Skeletal muscle tissue (tissue), 4 donors: ENCODE results near the gene MRPS35. TPM values are rescaled to one million over a fixed set of nuclear protein-coding genes. Genes with fewer than 3 reads are reported as not detected.

ENCODE experiments used
- H3K27ac ChIP-seq: one replicate; pipeline ENCODE4 v1.7.0; 2013; ENCODE audit warnings: mild to moderate bottlenecking, low read depth, low read length, inconsistent platforms
- H3K27me3 ChIP-seq, 3 donors: one replicate each; pipeline ENCODE4 v1.7.0; 2013; ENCODE audit warnings: low read length in 3 of 3; ENCODE audit not compliant: control insufficient read depth in 3 of 3, insufficient read depth in 3 of 3
- H3K36me3 ChIP-seq, 3 donors: one replicate each; pipeline ENCODE4 v1.7.0; 2013; ENCODE audit warnings: low read length in 3 of 3; ENCODE audit not compliant: control insufficient read depth in 3 of 3, insufficient read depth in 3 of 3
- H3K4me1 ChIP-seq, 3 donors: one replicate each; pipeline ENCODE4 v1.7.0; 2013; ENCODE audit warnings: low read length in 3 of 3, mild to moderate bottlenecking in 3 of 3; ENCODE audit not compliant: control insufficient read depth in 3 of 3, insufficient read depth in 3 of 3
- H3K4me3 ChIP-seq, 3 donors: one replicate each; pipeline ENCODE4 v1.7.0; 2013; ENCODE audit warnings: low read length in 3 of 3
- H3K9ac ChIP-seq, 3 donors: one replicate each; pipeline ENCODE4 v1.7.0; 2013; ENCODE audit warnings: low read length in 3 of 3, mild to moderate bottlenecking in 3 of 3, moderate library complexity in 2 of 3, low read depth in 1 of 3
- H3K9me3 ChIP-seq, 3 donors: one replicate each; pipeline ENCODE4 v1.7.0; 2013; ENCODE audit warnings: low read length in 3 of 3; ENCODE audit not compliant: control insufficient read depth in 3 of 3
- total RNA-seq: library from RNA; depleted of rRNA; stranded (reverse); fragments of >200 nt; gene quantifications from one replicate; pipeline ENCODE4 v1.2.3, GENCODE V29; 2014
- donor health status: Osteomylitis.

The MRPS35 gene
- total RNA-seq, 1 donor from 2014 or later = 64.2 TPM

DNA sequence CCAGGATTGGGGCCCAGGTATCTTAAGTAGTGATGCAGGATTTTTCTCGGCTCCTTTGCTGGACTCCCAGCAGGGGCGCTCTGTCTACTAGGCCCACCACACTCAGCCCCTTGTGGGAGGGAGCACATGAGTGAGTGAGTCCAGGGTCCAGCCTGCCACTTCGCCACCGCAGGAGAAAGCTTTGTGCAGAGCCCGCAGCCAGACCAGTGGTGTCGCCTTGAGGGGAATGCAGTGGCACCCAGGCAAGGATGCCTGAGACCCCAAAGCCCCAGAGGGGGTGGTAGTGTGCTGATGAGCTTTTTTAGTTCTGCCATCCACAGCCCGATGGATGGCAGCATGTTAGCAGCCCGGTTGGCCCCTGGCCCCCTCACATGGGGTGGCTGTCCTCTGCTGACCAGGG lies 5.4 kb upstream of the MRPS35 start:
- Histone ChIP-seq H3K4me3 (no peak overlapping the region), H3K27me3 (no peaks in the 10 kb centered on the region), H3K27ac (no peak overlapping the region), H3K9me3 (no peaks in the 10 kb centered on the region), H3K36me3 (no peaks in the 10 kb centered on the region), H3K4me1 (peaks cover 0 to 2% (median 0%) of the 10 kb centered on the region in 3 donors), H3K9ac (no peak overlapping the region)

DNA sequence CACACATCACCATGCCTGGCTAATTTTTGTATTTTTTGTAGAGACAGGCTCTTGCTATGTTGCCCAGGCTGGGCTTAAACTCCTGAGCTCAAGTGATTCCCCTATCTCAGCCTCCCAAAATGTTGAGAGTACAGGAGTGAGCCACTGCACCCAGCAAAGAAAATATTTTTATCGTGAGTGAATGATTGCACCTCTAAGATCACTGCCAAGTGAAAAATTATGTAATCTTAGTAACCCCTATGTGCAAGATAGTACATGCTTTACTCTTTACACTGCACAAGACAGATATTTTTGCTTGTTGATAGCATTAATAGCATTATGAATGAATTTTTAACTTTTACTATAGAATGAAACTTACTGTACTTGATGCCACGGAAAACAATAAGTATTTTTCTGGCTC lies 3.4 kb upstream of the MRPS35 start:
- Histone ChIP-seq H3K9me3 (no peaks in the 10 kb centered on the region), H3K4me1 (peaks cover 5 to 18% (median 9%) of the 10 kb centered on the region in 3 donors), H3K4me3 (no peak overlapping the region), H3K36me3 (no peaks in the 10 kb centered on the region), H3K27ac (no peak overlapping the region), H3K27me3 (no peaks in the 10 kb centered on the region), H3K9ac (no peak overlapping the region)

DNA sequence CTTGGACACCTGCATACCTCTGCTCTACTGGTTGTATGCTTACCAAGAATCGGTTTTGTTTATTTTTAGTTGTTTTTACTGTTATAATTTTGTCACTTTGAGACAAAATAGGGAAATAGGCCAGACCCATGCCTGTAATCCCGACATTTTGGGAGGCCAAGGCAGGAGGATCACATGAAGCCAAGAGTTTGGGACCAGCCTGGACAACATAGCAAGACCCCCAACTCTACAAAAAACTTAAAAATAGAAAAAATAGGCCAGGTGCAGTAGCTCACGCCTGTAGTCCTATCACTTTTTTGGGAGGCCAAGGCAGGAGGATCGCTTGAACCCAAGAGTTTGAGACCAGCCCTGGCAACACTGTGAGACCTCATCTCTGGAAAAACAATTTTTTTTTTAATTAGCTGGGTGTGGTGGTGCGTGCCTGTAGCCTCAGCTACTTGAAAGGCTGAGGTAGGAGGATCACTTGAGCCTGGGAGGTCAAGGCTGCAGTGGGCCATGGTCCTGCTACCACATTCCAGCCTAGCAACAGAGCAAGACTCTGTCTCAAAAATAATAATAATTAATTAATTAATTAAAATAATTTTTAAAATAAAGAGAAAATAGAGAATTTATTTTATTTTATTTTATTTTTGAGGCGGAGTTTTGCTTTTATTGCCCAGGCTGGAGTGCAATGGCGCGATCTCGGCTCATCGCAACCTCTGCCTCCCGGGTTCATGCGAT lies 1.3 kb upstream of the MRPS35 start:
- peaks cover 0 to 4% (median 0%) of the 10 kb centered on the region in 3 donors for H3K36me3 ChIP-seq
- peak overlapping the region in 2 of 3 donors; percentile 96 to 98 for H3K9ac ChIP-seq
- H3K27ac ChIP-seq = peak overlapping the region; percentile 85
- peaks cover 5 to 23% (median 12%) of the 10 kb centered on the region in 3 donors for H3K4me1 ChIP-seq
- H3K9me3 ChIP-seq = no peaks in the 10 kb centered on the region
- H3K4me3 ChIP-seq = peak overlapping the region; percentile 96 to 100 (median 97)
- no peaks in the 10 kb centered on the region for H3K27me3 ChIP-seq

DNA sequence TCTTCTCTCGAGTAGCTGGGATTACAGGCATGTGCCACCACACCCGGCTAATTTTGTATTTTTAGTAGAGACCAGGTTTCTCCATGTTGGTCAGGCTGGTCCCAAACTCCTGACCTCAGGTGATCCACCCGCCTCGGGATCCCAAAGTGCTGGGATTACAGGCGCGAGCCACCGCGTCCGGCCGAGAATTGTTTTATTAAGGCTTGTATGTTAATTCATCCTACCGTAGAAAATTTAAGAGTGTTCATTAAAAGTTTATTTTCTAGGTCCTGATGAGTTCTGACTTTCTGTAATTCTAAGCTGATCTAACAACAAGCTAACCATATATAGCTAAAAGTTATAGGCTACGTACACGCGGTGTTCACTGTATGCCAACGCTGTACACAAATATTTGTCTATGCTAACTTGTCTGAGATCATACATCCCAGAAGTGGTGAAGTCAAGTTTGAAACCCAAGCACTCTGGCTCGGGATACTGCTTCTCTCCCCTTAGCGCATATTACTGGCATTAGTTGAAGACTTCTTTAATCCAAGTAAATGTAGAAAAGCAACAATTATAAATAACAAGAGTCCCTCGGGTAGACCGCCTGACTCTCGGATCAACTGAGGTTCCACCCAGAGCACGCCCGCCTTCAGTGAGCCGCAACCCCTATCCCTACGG lies 570 bp upstream of the MRPS35 start:
- Histone ChIP-seq H3K4me3 (peak overlapping the region; percentile 96 to 100 (median 97)), H3K9me3 (no peaks in the 10 kb centered on the region), H3K9ac (peak overlapping the region; percentile 96 to 98 (median 98)), H3K4me1 (peaks cover 5 to 23% (median 12%) of the 10 kb centered on the region in 3 donors), H3K27ac (peak overlapping the region; percentile 85), H3K27me3 (no peaks in the 10 kb centered on the region), H3K36me3 (peaks cover 0 to 4% (median 0%) of the 10 kb centered on the region in 3 donors)

- H3K36me3 ChIP-seq = peaks cover 0 to 6% (median 2%) of the 10 kb centered on the region in 3 donors
- peak overlapping the region; percentile 96 to 100 (median 97) for H3K4me3 ChIP-seq
- peaks cover 5 to 23% (median 12%) of the 10 kb centered on the region in 3 donors for H3K4me1 ChIP-seq
- peak overlapping the region; percentile 85 for H3K27ac ChIP-seq
- peak overlapping the region; percentile 96 to 98 (median 98) for H3K9ac ChIP-seq
- H3K27me3 ChIP-seq = no peaks in the 10 kb centered on the region
- H3K9me3 ChIP-seq = no peaks in the 10 kb centered on the region
These were observed 668 bp downstream of the MRPS35 start for GRCh38 chr12:27711317-27711682.

DNA sequence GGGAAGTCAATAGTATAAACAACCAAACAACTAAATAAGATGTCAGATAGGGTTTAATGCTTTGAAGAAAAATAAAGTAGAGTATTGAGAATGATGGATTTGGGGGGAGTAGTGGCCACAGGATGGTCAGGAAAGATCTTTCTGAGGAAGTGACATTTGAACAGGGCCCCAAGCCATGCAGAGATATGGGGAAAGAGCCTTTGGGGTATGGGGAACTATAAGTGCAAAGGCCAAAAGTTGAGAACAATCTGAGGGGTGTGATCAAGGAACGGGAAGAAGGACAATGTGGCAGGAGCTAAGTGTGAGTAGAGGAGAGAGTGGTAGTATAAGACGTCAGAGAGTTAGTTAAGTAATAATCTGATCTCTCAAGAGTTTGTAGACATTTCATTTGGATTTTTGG lies 1.3 kb downstream of the MRPS35 start:
- Histone ChIP-seq H3K27ac (no peak overlapping the region), H3K9ac (no peak overlapping the region), H3K4me3 (peak overlapping the region; percentile 35 to 100 (median 97)), H3K27me3 (no peaks in the 10 kb centered on the region), H3K4me1 (peaks cover 5 to 23% (median 12%) of the 10 kb centered on the region in 3 donors), H3K36me3 (peaks cover 2 to 12% (median 5%) of the 10 kb centered on the region in 3 donors), H3K9me3 (no peaks in the 10 kb centered on the region)

DNA sequence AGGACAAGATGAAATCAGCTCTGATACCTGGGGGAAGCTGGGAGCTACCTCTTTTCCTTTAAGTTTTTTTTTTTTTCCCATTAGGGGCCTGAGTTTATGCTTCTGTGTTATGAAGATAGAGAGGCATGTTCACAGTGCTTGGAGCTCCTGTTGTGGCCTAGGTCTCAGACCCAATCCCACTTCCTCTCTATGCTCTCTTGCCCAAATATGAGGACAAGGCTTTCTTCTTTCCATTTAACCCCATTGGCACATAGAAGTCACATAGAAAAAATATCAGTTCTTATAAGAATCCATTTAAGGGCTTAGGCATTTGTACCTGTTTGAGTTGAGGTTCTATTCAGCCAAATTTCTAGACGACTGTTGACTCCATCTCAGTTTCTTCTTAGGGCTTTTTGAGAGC lies 12.6 kb downstream of the MRPS35 start:
- Histone ChIP-seq H3K27me3 (no peaks in the 10 kb centered on the region), H3K9ac (no peak overlapping the region), H3K27ac (no peak overlapping the region), H3K9me3 (no peaks in the 10 kb centered on the region), H3K4me1 (no peaks in the 10 kb centered on the region), H3K36me3 (peaks cover 7 to 32% (median 31%) of the 10 kb centered on the region in 3 donors), H3K4me3 (no peak overlapping the region)

- no peak overlapping the region for H3K27ac ChIP-seq
- H3K9me3 ChIP-seq = no peaks in the 10 kb centered on the region
- peaks cover 0 to 18% (median 6%) of the 10 kb centered on the region in 3 donors for H3K36me3 ChIP-seq
- H3K27me3 ChIP-seq = no peaks in the 10 kb centered on the region
- no peaks in the 10 kb centered on the region for H3K4me1 ChIP-seq
- H3K9ac ChIP-seq = no peak overlapping the region
- no peak overlapping the region for H3K4me3 ChIP-seq
These were observed 19.5 kb downstream of the MRPS35 start for GRCh38 chr12:27730097-27730588.

DNA sequence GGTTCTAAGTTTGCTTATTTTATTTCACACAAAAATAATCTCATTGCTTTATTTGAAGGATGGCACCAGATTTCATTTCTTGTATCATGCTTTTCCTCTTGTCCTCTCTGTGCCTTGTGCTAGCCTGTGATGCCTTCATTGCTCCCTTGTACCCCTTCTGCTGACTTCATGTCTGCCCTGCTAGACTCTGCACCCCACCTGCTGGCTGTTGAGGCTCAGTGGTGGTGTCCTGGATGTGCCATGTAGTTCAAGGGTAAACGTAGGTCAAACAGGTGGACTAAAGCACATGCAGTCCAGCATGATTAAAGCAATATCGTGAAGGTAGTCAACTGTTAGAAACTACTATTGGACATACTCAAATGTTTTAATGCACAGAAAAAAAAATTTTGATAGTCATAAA lies 21.6 kb downstream of the MRPS35 start:
- Histone ChIP-seq H3K9me3 (no peaks in the 10 kb centered on the region), H3K9ac (no peak overlapping the region), H3K36me3 (peaks cover 2 to 21% (median 9%) of the 10 kb centered on the region in 3 donors), H3K4me3 (no peak overlapping the region), H3K27ac (no peak overlapping the region), H3K4me1 (no peaks in the 10 kb centered on the region), H3K27me3 (no peaks in the 10 kb centered on the region)
